ENCODE results near the gene CASZ1.

- no peak for TF ChIP-seq POLR2A (IDR thresholded peaks at IDR 0.05)
- TF ChIP-seq, protein P1, sequence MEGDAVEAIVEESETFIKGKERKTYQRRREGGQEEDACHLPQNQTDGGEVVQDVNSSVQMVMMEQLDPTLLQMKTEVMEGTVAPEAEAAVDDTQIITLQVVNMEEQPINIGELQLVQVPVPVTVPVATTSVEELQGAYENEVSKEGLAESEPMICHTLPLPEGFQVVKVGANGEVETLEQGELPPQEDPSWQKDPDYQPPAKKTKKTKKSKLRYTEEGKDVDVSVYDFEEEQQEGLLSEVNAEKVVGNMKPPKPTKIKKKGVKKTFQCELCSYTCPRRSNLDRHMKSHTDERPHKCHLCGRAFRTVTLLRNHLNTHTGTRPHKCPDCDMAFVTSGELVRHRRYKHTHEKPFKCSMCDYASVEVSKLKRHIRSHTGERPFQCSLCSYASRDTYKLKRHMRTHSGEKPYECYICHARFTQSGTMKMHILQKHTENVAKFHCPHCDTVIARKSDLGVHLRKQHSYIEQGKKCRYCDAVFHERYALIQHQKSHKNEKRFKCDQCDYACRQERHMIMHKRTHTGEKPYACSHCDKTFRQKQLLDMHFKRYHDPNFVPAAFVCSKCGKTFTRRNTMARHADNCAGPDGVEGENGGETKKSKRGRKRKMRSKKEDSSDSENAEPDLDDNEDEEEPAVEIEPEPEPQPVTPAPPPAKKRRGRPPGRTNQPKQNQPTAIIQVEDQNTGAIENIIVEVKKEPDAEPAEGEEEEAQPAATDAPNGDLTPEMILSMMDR (IDR thresholded peaks at IDR 0.05): no peak
- TF ChIP-seq POLR2AphosphoS5 (IDR thresholded peaks at IDR 0.05): no peak
- no peak for TF ChIP-seq EP300 (IDR thresholded peaks at IDR 0.05)
These were observed 39.5 kb upstream of the CASZ1 start for GRCh38 chr1:10835822-10836421.
